ENCODE measurements around the gene SLCO2B1.

Gene SLCO2B1

GRCh38 chr11:75186999-75187398 lies 36.1 kb downstream of the SLCO2B1 start:
- Histone ChIP-seq H3K27me3 (replicated peaks) (peaks cover 4% of the 10 kb centered on the region), H3K27ac (no peak overlapping the region), H3K4me3 (ENCODE audit: low read depth, low read length) (no peak overlapping the region), H3K36me3 (replicated peaks) (no peaks in the 10 kb centered on the region)
- TF ChIP-seq CTCF (IDR thresholded peaks at IDR 0.05; ENCODE audit: low read depth, low read length, missing control alignments) = no peak
- no peak for DNase-seq
- in situ Hi-C loops (cut with HindIII; ENCODE audit: low pct_ligation_motif_present, low sequenced_read_pairs) = no loop called here

GRCh38 chr11:75188671-75189070 lies 37.8 kb downstream of the SLCO2B1 start:
- H3K27me3 ChIP-seq (replicated peaks) = peaks cover 4% of the 10 kb centered on the region
- TF ChIP-seq CTCF (IDR thresholded peaks at IDR 0.05; ENCODE audit: low read depth, low read length, missing control alignments) = no peak
- in situ Hi-C loops (cut with HindIII; ENCODE audit: low pct_ligation_motif_present, low sequenced_read_pairs) = no loop called here

GRCh38 chr11:75189108-75189507 lies 38.2 kb downstream of the SLCO2B1 start:
- H3K36me3 ChIP-seq (replicated peaks) = no peaks in the 10 kb centered on the region
- no peak overlapping the region for H3K27ac ChIP-seq
- H3K27me3 ChIP-seq (replicated peaks) = peaks cover under 1% of the 10 kb centered on the region
- in situ Hi-C loops (cut with HindIII; ENCODE audit: low pct_ligation_motif_present, low sequenced_read_pairs) = no loop called here
- H3K4me3 ChIP-seq (ENCODE audit: low read depth, low read length) = no peak overlapping the region
- TF ChIP-seq CTCF (IDR thresholded peaks at IDR 0.05; ENCODE audit: low read depth, low read length, missing control alignments) = no peak
- no peak for DNase-seq

More at GRCh38 chr11:75188671-75189070, 37.8 kb downstream of the SLCO2B1 start:
- DNase-seq = no peak
- no peaks in the 10 kb centered on the region for H3K36me3 ChIP-seq (replicated peaks)
- H3K27ac ChIP-seq = no peak overlapping the region
- H3K4me3 ChIP-seq (ENCODE audit: low read depth, low read length) = no peak overlapping the region

GRCh38 chr11:75189911-75190310 lies 39.0 kb downstream of the SLCO2B1 start:
- Histone ChIP-seq H3K27ac (no peak overlapping the region), H3K36me3 (replicated peaks) (no peaks in the 10 kb centered on the region), H3K4me3 (ENCODE audit: low read depth, low read length) (no peak overlapping the region), H3K27me3 (replicated peaks) (no peaks in the 10 kb centered on the region)
- TF ChIP-seq CTCF (IDR thresholded peaks at IDR 0.05; ENCODE audit: low read depth, low read length, missing control alignments) = no peak
- in situ Hi-C loops (cut with HindIII; ENCODE audit: low pct_ligation_motif_present, low sequenced_read_pairs) = no loop called here
- DNase-seq = no peak

GRCh38 chr11:75190652-75191329 lies 39.9 kb downstream of the SLCO2B1 start:
- no peak overlapping the region for H3K27ac ChIP-seq

More at GRCh38 chr11:75190652-75191329, 39.9 kb downstream of the SLCO2B1 start:
- DNase-seq = no peak
- Histone ChIP-seq H3K4me3 (ENCODE audit: low read depth, low read length) (no peak overlapping the region), H3K36me3 (replicated peaks) (no peaks in the 10 kb centered on the region), H3K27me3 (replicated peaks) (no peaks in the 10 kb centered on the region)
- in situ Hi-C loops (cut with HindIII; ENCODE audit: low pct_ligation_motif_present, low sequenced_read_pairs) = no loop called here
- no peak for TF ChIP-seq CTCF (IDR thresholded peaks at IDR 0.05; ENCODE audit: low read depth, low read length, missing control alignments)

All from brain microvascular endothelial cell (primary cell).